Mesenchymal stem cell (in vitro differentiated cells and primary cell): ENCODE data around the gene PTPN21.
A peak's percentile ranks its signal among the peaks of the same experiment; 100 is the strongest.

Source experiments
- DNase-seq: peaks from one replicate; pipeline ENCODE4 v3.0.0-alpha.2; 2013
- H2AFZ ChIP-seq: one replicate; pipeline ENCODE4 v1.6.1; 2013; ENCODE audit warnings: low read depth, mild to moderate bottlenecking, control low read depth, inconsistent platforms, low read length, moderate library complexity
- H2AK5ac ChIP-seq: 2 replicates; pipeline ENCODE4 v1.6.1; 2013; ENCODE audit warnings: low read length, moderate library complexity, mild to moderate bottlenecking, inconsistent platforms; ENCODE audit not compliant: severe bottlenecking
- H2BK120ac ChIP-seq: one replicate; pipeline ENCODE4 v1.6.1; 2013; ENCODE audit warnings: low read depth, mild to moderate bottlenecking, inconsistent platforms, low read length, moderate library complexity
- H2BK12ac ChIP-seq, 2 experiments: one replicate each; pipeline ENCODE4 v1.6.1; 2013; ENCODE audit warnings: inconsistent platforms in 2 of 2, low read length in 2 of 2, mild to moderate bottlenecking in 2 of 2, moderate library complexity in 2 of 2, control low read depth in 1 of 2
- H2BK15ac ChIP-seq: one replicate; pipeline ENCODE4 v1.6.1; 2013; ENCODE audit warnings: mild to moderate bottlenecking, low read depth, inconsistent platforms; ENCODE audit not compliant: poor library complexity, severe bottlenecking
- H2BK5ac ChIP-seq: 2 replicates; pipeline ENCODE4 v1.6.1; 2013; ENCODE audit warnings: low read depth, mild to moderate bottlenecking, low read length, control low read depth, inconsistent platforms; ENCODE audit not compliant: poor library complexity, severe bottlenecking
- H3K14ac ChIP-seq, 2 experiments: one replicate each; pipeline ENCODE4 v1.6.1; 2013; ENCODE audit warnings: inconsistent platforms in 2 of 2, low read length in 2 of 2, control low read depth in 1 of 2, mild to moderate bottlenecking in 1 of 2, moderate library complexity in 1 of 2
- H3K18ac ChIP-seq, 2 experiments: one replicate each; pipeline ENCODE4 v1.6.1; 2013; ENCODE audit warnings: inconsistent platforms in 2 of 2, low read length in 2 of 2, control low read depth in 1 of 2, low read depth in 1 of 2, mild to moderate bottlenecking in 1 of 2
- H3K23ac ChIP-seq, 2 experiments: one replicate each; pipeline ENCODE4 v1.6.1; 2013; ENCODE audit warnings: inconsistent platforms in 2 of 2, low read length in 2 of 2, mild to moderate bottlenecking in 2 of 2, moderate library complexity in 2 of 2, control low read depth in 1 of 2
- H3K27ac ChIP-seq: 2 replicates; pipeline ENCODE4 v1.5.1; 2013; ENCODE audit warnings: mild to moderate bottlenecking, moderate library complexity, low read length, control low read depth, inconsistent platforms; ENCODE audit not compliant: poor library complexity, severe bottlenecking
- H3K27me3 ChIP-seq, 2 experiments: 2 replicates each; pipeline versions ENCODE4 v1.6.1 to v1.7.0; 2013; ENCODE audit warnings: low read length in 2 of 2, mild to moderate bottlenecking in 2 of 2, moderate library complexity in 2 of 2, control low read depth in 1 of 2, inconsistent platforms in 1 of 2; ENCODE audit not compliant: control insufficient read depth in 1 of 2, insufficient read depth in 1 of 2
- H3K36me3 ChIP-seq, 2 experiments: 2 replicates each; pipeline versions ENCODE4 v1.6.1 to v1.7.0; 2013; ENCODE audit warnings: low read length in 2 of 2, control low read depth in 1 of 2, inconsistent platforms in 1 of 2, low read depth in 1 of 2, mild to moderate bottlenecking in 1 of 2; ENCODE audit not compliant: insufficient read depth in 2 of 2, control insufficient read depth in 1 of 2
- H3K4ac ChIP-seq, 2 experiments: one replicate each; pipeline ENCODE4 v1.6.1; 2013; ENCODE audit warnings: inconsistent platforms in 2 of 2, low read length in 2 of 2, mild to moderate bottlenecking in 2 of 2, moderate library complexity in 2 of 2, control low read depth in 1 of 2, low read depth in 1 of 2
- H3K4me1 ChIP-seq: 2 replicates; pipeline ENCODE4 v1.6.1; 2013; ENCODE audit warnings: low read depth, low read length, control low read depth; ENCODE audit not compliant: control insufficient read depth, insufficient read depth
- H3K4me2 ChIP-seq: 2 replicates; pipeline ENCODE4 v1.6.1; 2013; ENCODE audit warnings: low read length, mild to moderate bottlenecking, inconsistent platforms; ENCODE audit not compliant: poor library complexity, severe bottlenecking
- H3K4me3 ChIP-seq, 2 experiments: 2 replicates each; pipeline versions ENCODE4 v1.5.1 to v1.7.0; 2013; ENCODE audit warnings: low read length in 2 of 2, mild to moderate bottlenecking in 2 of 2, control low read depth in 1 of 2, low read depth in 1 of 2; ENCODE audit not compliant: insufficient read depth in 1 of 2
- H3K79me1 ChIP-seq: replicated peaks from 2 replicates; pipeline ENCODE4 v1.6.1; 2013; ENCODE audit warnings: mild to moderate bottlenecking, control low read depth, low read length, inconsistent platforms; ENCODE audit not compliant: poor library complexity, severe bottlenecking
- H3K9ac ChIP-seq: 2 replicates; pipeline ENCODE4 v1.7.0; 2013; ENCODE audit warnings: mild to moderate bottlenecking, low read length, moderate library complexity
- H3K9me3 ChIP-seq: 2 replicates; pipeline ENCODE4 v1.7.0; 2013; ENCODE audit warnings: mild to moderate bottlenecking, low read length; ENCODE audit not compliant: control insufficient read depth
- H4K8ac ChIP-seq: one replicate; pipeline ENCODE4 v1.6.1; 2013; ENCODE audit warnings: inconsistent platforms, mild to moderate bottlenecking, low read length, moderate library complexity
- H4K91ac ChIP-seq: one replicate; pipeline ENCODE4 v1.6.1; 2013; ENCODE audit warnings: mild to moderate bottlenecking, low read length, inconsistent platforms
- WGBS: methylation state at CpG from one replicate; pipeline ENCODE4 v1.1.7; 2013; ENCODE audit warnings: mixed read lengths; 5-methylcytosine and 5-hydroxymethylcytosine counted together

Gene PTPN21

GRCh38 chr14:88550078-88550477 is 4.7 kb downstream of the PTPN21 start:
- Histone ChIP-seq H3K14ac (no peak overlapping the region), H3K27ac (no peak overlapping the region), H3K4me1 (peaks cover 10% of the 10 kb centered on the region), H3K9ac (no peak overlapping the region), H2BK15ac (no peak overlapping the region), H2BK120ac (no peak overlapping the region), H2BK5ac (no peak overlapping the region), H4K91ac (no peak overlapping the region), H3K27me3 (no peaks in the 10 kb centered on the region), H3K23ac (no peak overlapping the region), H3K79me1 (peaks cover 29% of the 10 kb centered on the region), H3K4me3 (no peak overlapping the region), H3K9me3 (no peaks in the 10 kb centered on the region), H2BK12ac (no peak overlapping the region), H2AK5ac (no peak overlapping the region), H2AFZ (no peak overlapping the region), H3K4me2 (no peak overlapping the region), H4K8ac (no peak overlapping the region), H3K18ac (no peak overlapping the region), H3K4ac (no peak overlapping the region), H3K36me3 (peaks cover 31% of the 10 kb centered on the region in 2 experiments)
- 98% methylated on average over 15 of the region's 15 CpGs for WGBS
- no peak for DNase-seq

DNA sequence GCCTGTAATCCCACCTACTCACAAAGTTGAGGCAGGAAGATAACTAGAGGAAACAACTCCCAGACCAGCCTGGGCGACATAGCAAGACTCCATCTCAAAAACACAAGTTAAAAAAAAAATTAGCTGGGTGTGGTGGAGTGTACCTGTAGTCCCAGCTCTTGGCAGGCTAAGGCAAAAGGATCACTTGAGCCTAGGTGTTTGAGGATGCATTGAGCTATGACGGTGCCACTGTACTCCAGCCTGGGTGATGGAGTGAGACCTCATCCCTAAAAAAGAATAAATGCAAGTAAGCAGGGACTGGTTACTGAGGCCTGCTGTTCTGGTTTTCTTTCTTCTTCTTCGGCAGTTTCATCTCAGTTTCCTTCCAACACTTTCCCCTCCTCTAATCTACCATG is 7.4 kb downstream of the PTPN21 start:
- Histone ChIP-seq H2BK120ac (no peak overlapping the region), H3K18ac (no peak overlapping the region), H3K14ac (no peak overlapping the region), H3K23ac (no peak overlapping the region), H3K4ac (no peak overlapping the region), H3K27ac (no peak overlapping the region), H3K4me2 (no peak overlapping the region), H3K9ac (no peak overlapping the region), H3K9me3 (no peaks in the 10 kb centered on the region), H2BK15ac (no peak overlapping the region), H3K79me1 (peaks cover 30% of the 10 kb centered on the region), H2BK5ac (no peak overlapping the region), H3K4me3 (no peak overlapping the region), H2AK5ac (no peak overlapping the region), H4K8ac (no peak overlapping the region), H2BK12ac (no peak overlapping the region), H4K91ac (no peak overlapping the region), H3K36me3 (peaks cover 31 to 32% of the 10 kb centered on the region in 2 experiments), H3K4me1 (peaks cover 10% of the 10 kb centered on the region), H2AFZ (no peak overlapping the region), H3K27me3 (no peaks in the 10 kb centered on the region)
- WGBS: 100% methylated on average over 2 of the region's 3 CpGs
- DNase-seq: no peak

DNA sequence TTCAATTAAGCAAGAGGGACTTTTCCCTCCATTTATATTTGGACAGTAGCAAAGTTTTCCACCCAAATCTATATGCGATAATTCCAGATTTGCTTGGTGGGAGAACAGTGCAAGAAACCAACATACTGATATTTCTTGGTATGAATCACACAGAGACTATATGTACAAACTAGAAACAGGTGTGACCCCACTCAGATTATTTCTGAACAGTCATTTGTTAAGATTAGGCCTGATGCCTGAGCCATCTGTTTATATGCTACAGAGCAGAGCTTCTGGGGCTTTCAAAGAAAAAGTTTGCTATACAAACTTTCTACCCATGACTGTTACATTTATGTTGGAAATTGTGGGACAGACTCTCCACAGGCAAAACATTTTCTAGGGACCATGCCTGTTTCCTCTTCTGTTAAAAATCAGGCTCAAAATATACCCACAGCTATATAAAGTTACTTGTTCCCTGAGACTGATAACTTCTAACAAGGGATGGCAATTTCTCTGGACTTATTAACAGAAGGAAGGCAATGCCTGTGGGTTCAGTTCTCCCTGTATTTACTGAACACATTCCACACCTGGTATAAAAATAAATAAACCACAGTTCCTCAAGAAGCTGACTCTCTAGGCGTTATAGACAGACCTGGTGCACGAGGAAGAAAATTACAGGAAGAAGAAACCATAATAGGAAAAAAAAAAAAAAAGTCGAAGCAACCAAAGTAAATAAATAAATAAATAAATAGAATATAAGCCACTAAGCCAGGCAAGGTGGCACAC is 8.0 kb downstream of the PTPN21 start:
- peaks cover 28 to 32% of the 10 kb centered on the region in 2 experiments for H3K36me3 ChIP-seq
- WGBS: 100% methylated on average over 1 of the region's 4 CpGs
- H2BK120ac ChIP-seq: no peak overlapping the region
- peak; percentile 47 for DNase-seq
- no peak overlapping the region for H2AFZ ChIP-seq
- no peaks in the 10 kb centered on the region for H3K27me3 ChIP-seq
- no peak overlapping the region for H3K27ac ChIP-seq
- peaks cover 6% of the 10 kb centered on the region for H3K4me1 ChIP-seq
- no peak overlapping the region for H3K4me2 ChIP-seq
- H2BK5ac ChIP-seq: no peak overlapping the region
- H4K8ac ChIP-seq: no peak overlapping the region
- no peak overlapping the region for H3K4ac ChIP-seq
- no peak overlapping the region for H3K23ac ChIP-seq
- no peak overlapping the region for H2AK5ac ChIP-seq
- H2BK15ac ChIP-seq: no peak overlapping the region
- no peak overlapping the region for H3K14ac ChIP-seq
- H3K9me3 ChIP-seq: no peaks in the 10 kb centered on the region
- H3K4me3 ChIP-seq: no peak overlapping the region
- H2BK12ac ChIP-seq: no peak overlapping the region
- no peak overlapping the region for H3K9ac ChIP-seq
- peaks cover 26% of the 10 kb centered on the region for H3K79me1 ChIP-seq
- H3K18ac ChIP-seq: no peak overlapping the region
- no peak overlapping the region for H4K91ac ChIP-seq

GRCh38 chr14:88545256-88545655 is 9.6 kb downstream of the PTPN21 start:
- peaks cover 1% of the 10 kb centered on the region for H3K4me1 ChIP-seq
- H3K4me2 ChIP-seq: no peak overlapping the region
- no peak for DNase-seq
- no peak overlapping the region for H2AFZ ChIP-seq
- no peak overlapping the region for H2BK5ac ChIP-seq
- H3K4me3 ChIP-seq: no peak overlapping the region
- no peak overlapping the region for H2BK12ac ChIP-seq
- no peak overlapping the region for H2BK120ac ChIP-seq
- H4K91ac ChIP-seq: no peak overlapping the region
- no peak overlapping the region for H2AK5ac ChIP-seq
- peaks cover 21% of the 10 kb centered on the region for H3K79me1 ChIP-seq
- H3K36me3 ChIP-seq: peaks cover 18 to 35% of the 10 kb centered on the region in 2 experiments
- 96% methylated on average over 3 of the region's 3 CpGs for WGBS
- no peak overlapping the region for H3K4ac ChIP-seq
- H3K14ac ChIP-seq: no peak overlapping the region
- no peaks in the 10 kb centered on the region for H3K9me3 ChIP-seq
- no peak overlapping the region for H3K9ac ChIP-seq
- H3K27ac ChIP-seq: no peak overlapping the region
- H4K8ac ChIP-seq: no peak overlapping the region
- H3K23ac ChIP-seq: no peak overlapping the region
- H3K18ac ChIP-seq: no peak overlapping the region
- no peaks in the 10 kb centered on the region for H3K27me3 ChIP-seq
- no peak overlapping the region for H2BK15ac ChIP-seq
